HG02885 (cell line): ENCODE measurements around the gene MLLT10.
"Not testable (repeated sequence)": the region's sequence is repeated elsewhere in the genome, so short reads cannot be mapped to it uniquely, and the experiment has no call there.

ENCODE experiments used
- ATAC-seq: cut with Tn5 transposase; IDR thresholded peaks from one replicate; pipeline ENCODE4 v1.9.1; 2021; ENCODE audit warnings: mild to moderate bottlenecking; ENCODE audit not compliant: unreplicated experiment, poor library complexity

The MLLT10 gene

DNA sequence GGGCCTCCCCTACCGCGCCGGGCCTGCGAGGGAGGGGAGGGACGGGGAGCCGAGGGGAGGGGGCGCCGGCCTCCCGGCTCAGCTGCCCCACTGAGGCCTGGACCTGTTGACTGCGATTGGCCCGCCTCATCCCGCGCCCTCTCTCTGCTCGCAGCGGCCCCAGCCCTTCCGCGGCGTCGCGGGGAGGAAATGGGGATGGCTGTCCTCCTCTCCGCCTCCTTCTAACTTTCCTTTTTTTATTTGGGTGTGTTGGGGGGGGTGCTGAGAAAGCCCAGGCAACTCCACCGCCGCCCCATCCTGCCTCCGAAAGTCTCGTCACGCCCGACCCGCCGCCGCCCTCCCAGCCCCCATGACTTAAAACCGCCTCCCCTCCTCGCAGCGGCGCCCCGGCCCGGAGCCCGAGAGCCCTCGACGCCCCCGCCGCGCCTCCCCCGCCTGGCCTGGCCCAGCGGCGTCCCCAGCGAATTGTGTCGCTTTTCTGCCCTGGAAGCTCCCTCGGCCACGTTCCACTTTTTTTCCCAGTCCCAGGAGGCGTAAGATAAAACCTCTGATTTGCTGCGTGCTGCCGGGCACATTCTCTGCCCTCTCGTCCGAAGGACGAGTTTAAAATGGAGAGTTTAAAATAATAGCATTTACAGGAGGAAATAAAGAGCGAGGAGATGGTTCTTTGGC lies 7.7 kb upstream of the MLLT10 start:
- ATAC-seq: peak; percentile 43

DNA sequence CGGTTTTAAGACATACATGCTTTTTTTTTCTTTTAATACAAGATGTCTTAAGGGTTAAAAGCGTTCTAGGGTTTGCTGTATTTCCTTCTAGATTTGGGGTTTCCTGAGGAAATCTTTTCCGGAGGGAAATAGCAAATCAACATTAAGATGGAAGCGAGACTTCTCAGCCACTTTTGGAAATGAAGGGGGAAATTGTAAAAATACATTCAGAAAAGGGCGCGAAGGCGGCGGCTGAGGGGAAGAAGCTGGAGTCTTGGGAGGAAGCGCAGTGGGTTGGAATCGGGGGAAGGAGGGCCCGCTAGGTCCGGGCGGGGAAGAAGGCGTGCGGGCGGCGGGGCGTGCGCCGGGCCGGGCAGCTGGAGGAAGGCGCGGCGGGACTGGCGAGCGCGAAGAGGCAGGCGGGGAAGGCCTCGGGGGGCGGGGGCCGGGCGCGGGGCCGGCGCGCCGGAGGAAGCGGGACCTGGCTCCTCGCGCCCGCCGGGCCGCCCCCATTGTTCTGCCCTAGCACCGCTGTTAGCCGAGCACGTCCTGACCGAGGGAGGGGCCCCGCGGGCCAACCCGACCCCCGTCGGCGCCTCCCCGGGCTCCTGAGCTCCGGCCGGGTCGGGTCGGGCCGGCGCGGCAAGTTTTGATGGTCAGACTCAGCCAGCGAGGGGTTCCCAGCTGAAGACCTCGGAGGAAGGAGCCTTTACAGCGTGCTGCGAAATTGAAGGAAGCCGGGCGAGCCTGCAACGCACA lies 7.0 kb upstream of the MLLT10 start:
- peak; percentile 37 for ATAC-seq

DNA sequence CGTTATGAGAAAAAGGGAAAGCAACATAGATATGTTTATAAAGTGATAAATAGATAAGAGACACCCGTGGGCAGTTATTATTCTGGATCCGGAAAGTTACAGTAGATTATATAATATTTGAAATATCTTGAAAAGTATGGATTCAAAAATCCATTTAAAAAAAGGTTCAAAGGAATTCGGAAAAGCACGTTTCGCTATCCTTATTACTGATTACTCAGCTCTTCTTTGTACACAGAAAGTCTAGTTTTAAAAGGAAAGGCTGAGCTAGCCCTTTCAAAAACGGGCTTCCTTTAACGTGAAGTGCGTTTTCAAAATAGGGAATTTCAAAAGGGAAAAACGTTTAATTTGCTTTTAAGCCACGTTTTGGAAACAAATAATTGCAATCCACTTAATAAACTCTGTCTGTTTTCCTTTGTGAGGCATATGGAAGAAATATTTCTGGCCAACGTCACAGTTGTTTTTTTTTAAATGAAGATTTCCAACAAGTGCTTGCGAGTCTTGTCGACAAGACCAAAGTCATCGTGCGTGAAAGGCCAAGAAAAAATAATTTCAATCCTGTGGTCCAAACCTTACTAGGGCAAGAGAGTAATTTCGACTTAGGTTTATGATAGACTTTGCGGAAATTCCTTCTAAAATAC lies 6.3 kb upstream of the MLLT10 start:
- ATAC-seq: no peak

DNA sequence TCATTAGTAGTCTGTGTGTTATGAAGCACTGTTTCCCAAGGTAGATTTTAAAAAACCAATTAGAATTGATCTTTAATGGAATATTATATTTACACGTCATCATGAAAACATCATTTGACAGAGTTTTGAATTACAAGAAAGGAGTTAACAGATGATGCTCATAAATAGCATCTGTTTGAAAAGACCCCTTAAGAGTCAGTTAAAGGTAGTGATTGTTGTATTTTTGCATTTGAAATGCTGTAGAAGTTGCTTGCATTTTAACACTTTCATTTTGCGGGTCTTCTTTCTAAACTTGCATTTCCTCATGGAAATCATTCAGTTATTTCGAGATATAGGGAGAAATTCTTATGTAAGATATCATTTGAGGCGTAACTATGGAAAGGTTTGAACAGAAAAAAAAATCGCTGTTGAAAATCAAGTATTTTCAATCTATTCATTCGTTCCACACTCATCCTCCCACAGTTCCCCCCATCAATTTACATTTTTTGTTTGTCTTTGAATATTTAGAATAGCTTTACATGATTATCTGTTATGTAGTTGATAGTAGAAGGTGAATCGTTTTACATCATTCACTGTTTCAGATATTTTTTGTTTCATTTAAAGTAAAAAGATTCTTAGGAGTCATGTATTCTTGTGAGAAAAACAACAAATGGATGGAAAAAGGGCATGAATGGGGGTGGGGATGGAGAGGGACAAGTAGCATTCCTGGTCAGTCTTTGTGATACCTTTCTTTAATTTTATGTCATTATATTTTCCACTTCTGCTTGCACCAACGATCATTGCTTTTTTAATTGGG lies 5.6 kb upstream of the MLLT10 start:
- no peak for ATAC-seq

DNA sequence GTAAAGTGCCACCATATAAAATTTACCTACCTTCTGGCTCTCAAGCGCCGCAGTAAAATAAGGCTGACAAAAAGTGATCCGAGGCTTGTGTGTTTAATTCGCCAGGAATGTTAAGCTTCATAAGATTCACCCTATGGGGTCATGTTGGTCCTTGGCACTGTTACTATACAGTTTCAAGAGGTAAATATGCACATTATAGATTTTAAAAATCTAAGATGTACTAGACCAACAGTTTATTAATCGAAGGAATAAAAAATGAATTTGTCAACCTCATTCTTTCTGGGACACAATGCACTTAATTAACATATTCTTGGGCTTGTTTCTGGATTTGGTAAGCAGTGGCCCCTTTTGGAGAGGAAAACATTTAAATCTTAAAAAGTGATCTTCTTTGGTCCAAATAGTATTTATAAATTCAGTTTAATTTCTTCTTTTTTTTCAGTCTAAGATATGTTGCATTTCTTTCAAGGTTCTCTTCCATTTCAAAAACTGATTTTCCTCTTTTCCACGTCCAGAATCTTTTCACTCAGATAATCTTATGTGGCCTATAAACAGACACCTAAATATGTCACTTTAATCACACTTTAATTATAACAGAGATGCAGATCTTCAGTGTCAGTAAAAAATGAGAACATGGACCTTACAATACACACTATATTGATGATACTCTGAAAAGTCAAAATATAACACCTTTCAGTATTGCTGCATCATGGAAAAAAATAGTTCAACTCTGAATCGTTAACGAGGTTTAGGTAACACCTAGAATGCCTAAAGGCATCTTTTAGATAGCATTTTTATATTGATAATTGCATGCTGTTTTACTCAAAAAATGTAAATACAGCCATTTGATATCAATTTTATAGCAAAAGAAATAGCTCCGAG lies 4.8 kb upstream of the MLLT10 start:
- ATAC-seq: no peak

DNA sequence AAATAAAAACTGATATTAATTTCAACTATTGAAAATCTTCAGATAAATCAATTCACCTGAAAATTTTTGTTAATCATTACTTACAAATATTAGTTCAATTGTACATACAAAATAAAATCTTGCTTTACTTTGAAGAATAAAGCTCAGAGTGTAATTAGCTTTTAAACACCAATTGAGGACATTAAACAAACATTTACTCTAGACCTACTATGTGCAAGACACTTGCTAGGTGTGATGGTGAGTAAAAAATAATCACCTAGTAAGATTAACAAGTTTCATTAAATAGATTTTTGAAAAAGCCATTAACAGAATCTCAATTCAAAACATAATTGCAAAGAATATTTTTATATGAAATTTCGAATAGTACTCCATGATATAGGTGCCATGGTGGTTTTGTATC lies 3.9 kb upstream of the MLLT10 start:
- no peak for ATAC-seq

DNA sequence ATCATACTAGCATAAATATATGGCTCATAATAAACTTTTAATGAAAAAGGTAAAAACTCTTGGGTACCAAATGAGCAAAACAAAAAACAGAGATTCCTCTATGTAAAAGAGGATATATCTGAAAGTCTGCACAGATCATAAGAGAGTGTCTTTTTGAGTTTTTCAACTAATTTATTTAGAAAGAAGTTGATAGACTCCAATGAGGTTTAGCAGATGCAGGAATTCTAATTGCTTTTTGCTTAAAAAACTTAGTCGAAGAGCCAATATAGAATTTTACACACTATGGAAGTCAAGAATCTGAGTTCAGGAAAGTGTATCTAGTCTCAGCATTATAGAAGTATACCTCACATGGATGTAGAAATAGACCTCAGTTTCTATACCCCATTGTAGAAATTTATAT lies 3.4 kb upstream of the MLLT10 start:
- ATAC-seq: no peak

DNA sequence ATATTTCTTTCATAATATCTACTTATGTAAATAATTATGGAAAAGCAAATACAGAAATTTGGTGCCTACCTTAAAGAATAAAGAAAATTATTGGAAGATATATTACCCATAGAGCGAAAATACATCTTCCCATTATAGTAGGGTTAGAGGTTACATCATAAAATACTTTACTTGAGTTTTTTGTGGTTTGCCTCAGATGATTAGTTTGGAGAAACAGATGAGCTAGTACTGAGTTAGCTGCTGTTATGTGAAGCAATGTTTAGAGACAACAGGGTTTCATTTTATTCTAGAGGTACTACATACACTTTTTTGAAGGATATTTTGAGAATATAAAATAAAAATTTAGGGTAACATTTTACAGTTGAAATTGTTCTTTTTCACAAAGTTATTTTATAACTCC lies 2.9 kb upstream of the MLLT10 start:
- no peak for ATAC-seq

DNA sequence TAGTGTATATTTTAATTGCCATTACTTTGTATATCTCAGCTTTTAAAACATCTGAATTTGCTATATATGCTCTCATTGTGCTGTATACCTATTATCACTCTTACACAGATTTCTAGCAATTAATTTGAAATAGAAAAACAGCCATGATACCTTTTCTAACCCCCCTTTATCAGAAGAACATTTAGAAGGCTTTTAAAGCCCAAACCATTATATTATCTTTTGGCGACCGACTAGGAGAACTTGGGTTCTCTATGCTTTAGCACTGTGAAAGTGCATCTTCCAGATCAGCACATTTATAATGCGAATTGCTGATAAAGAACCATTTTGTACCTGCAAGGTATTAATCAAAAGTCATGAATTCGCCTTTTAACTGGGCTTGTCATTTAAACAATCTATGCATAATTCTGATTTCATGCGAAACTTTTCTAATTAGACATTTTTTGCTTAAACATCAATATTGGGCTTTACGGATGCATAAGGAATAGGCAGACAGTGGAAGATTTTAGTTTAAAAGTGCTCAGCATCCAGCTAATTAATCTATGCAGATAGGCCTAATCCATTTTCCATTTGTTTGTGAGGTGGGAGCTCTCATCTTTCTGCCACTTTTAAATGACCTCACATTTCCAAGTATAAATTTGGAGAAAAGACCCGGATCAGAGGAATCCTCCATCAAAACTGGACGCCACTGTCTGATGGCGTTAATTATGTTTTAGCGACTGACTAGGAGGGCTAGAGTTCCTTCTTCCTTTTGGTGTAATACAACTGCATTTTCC lies 1.2 kb upstream of the MLLT10 start:
- no peak for ATAC-seq

DNA sequence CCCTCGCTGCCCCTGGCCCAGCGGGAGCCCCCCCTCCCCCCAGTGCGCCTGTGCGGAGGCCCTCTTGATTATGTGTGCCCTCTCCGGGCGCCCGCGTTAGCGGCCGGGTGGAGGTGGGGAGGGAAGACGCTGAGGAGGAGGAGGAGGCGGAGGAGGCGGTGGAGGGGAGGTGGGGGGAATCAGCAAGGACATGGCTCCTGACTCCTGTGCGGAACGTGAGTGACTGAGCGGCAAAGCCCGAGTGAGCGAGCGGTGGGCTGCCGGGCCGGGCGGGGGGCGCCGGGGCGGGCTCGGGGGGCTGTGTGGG lies 201 bp downstream of the MLLT10 start:
- ATAC-seq: no peak

DNA sequence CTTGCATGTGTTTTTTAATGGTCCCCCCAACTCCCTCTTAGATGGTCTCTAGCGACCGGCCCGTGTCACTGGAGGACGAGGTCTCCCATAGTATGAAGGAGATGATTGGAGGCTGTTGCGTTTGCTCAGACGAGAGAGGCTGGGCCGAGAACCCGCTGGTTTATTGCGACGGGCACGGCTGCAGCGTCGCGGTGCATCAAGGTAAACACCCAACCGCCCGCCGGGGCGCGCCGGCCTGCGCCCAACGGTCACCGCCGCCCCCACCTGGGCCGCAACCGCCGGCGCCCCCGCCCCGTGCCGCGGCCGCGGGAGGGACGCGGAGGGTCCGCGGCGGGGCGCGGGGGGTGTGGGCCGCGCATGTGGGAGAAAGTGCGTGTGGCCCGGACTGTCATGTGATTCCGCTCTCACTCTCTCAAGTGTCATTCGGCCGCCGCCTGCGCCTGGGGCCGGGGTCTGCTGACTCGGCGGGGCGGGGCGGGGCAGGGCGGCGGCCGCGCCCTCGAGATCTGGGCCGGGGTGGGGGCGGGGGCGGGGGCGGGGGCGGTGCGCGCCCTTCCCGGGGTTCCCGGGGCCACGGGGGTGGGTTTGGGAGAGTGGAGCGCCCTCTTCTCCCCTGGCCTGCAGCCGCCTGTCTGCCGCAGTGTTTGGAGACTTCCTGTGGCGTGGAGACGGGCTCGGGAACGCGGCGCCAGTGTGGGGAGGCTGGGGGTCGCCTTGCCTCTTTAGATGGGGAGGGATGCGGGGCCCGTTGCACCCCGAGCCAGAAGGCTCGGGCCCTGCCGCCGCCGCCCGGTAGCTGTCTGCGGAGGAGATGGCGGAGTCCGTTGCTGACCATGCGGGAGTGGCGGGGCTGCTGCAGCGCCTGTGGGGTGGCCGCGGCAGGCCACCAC lies 817 bp downstream of the MLLT10 start:
- ATAC-seq: peak; percentile 20

DNA sequence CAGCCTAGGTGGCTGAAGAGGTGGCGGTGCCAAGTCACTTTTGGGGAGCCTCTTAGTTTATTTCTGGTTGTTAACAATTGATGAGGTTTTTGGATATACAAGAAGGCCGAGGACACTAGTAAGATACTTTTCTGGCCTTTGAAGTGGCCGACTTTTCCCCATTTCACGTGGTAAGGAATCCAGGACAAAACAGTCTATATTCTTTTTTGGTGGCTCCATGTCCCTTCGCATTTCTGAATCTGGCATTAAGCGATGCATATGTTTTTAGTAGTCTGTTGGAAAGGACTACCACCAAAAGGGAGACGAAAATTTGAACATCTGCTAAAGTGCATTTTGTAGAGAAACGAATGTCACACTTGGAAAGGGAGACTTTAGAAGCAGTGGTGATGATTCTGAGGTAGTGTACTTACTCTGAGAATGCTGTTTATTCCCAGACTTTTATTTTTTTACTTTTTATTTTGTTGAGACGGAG lies 1.5 kb downstream of the MLLT10 start:
- no peak for ATAC-seq

DNA sequence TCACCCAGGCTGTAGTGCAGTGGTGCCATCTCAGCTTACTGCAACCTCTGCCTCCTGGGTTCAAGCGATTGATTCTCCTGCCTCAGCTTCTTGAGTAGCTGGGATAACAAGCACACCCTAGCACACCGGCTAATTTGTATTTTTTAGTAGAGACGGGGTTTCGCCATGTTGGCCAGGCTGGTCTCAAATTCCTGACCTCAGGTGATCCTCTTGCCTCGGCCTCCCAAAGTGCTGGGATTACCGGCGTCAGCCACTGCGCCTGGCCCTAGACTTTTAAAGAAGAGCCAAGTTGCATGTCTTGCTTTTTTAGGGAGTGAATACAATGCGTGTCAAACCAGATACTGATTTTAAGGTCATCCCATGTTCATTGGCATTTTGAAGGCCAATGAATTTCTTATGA lies 1.9 kb downstream of the MLLT10 start:
- ATAC-seq: not testable (repeated sequence)

DNA sequence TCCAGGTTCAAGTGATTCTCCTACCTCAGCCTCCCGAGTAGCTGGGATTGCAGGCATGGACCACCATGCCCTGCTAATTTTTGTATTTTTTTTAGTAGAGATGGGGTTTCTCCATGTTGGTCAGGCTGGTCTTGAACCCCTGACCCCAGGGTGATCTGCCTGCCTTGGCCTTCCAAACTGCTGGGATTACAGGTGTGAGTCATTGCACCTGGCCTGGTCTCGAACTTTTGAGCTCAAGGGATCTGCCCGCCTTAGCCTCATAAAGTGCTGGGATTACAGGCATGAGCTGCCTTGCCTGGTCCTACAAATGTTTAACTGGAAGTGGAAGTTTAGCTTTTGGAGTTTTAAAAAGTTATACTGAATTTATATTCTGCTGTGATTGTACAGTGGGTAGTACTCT lies 2.8 kb downstream of the MLLT10 start:
- ATAC-seq: no peak

DNA sequence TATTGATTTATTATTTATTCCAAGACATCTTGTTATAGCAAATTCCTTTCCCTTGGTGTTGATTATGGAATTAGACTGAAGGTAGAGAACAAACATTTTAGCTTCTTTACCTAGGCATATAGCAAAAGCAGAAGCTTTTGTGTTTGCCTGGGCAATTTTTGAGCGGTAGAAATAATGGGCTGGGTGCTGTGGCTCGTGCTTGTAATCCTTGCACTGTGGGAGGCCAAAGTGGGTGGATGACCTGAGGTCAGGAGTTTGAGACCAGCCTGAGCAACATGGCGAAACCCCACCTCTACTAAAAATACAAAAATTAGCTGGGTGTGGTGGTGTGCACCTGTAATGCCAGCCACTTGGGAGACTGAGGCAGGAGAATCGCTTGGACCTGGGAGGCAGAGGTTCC lies 6.7 kb downstream of the MLLT10 start:
- not testable (repeated sequence) for ATAC-seq

DNA sequence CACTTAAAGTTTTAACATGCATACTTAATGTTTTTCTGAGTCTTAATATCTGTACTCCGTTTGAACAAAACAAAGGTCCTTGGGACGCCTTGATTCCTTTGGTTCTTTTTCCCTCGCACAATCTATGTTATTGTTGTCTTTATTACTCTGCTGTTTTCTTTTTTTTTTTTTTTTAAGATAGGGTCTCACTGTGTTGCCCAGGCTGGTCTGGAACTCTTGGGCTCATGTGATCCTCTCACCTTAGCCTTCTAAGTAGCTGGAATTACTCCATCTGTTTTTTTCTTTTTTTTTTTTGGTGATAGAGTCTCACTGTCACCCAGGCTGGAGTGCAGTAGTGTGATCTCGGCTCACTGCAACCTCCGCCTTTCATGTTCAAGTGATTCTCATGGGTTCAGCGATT lies 13.2 kb downstream of the MLLT10 start:
- ATAC-seq: no peak

DNA sequence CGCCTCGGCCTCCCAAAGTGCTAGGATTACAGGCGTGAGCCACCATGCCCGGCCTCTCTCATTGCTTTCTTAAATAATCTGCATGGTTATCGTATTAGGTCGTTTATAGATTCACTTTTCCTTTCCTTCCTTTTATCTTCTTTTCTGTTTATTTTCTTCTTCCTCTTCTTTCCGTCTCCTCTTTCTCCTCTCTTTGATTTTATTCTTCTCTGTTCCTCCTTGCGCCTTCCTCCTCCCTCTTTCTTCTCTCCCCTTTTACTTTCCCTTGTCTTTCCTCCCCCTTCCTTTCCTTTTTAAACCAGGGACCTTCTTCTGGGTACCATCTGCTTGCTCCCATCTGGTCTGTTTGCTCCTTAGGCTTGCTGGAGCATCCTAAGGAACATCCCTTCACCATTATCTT lies 18.6 kb downstream of the MLLT10 start:
- no peak for ATAC-seq

DNA sequence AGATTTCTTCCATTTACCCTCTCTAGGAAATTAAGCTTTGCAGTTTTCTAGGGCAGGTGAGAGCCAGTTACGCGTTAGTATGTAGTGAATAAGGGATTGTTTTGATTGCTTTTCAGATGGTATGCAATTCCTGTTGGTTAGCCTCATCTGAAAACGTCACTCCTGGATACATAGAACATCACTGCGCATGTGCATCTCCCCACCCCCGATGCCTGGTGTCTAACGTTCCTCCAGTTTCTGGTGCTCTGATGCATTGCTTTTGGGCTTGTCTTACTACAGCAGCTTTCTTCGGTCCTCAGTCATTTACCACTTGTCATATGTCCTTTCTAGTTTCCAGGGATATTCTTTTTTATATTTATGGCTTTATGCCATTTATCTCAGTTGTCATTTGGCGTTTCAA lies 22.5 kb downstream of the MLLT10 start:
- no peak for ATAC-seq
